ENCODE results near the gene TMEM130. TPM values are rescaled to one million over a fixed set of nuclear protein-coding genes. Genes with fewer than 3 reads are reported as not detected.
A peak's percentile ranks its signal among the peaks of the same experiment; 100 is the strongest.

TMEM130 gene
- total and polyA plus RNA-seq, 2 donors = 0.23 to 0.24 TPM

DNA sequence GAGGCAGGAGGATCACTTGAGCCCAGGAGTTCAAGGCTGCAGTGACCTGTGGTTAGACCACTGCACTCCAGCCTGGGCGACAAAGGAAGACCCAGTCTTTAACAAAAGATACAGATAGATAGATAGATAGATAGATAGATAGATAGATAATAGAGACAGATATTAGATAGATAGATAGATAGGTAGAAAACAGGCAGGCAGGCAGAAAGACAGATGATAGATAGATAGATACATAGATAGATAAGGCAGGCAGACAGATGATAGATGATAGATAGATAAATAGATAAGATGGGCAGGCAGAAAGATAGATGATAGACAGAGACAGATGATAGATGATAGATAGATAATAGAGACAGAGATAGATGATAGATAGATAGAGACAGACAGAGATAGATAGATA, 54.5 kb downstream of the TMEM130 start:
- H3K4me1 ChIP-seq (ENCODE audit: control insufficient read depth in 2 of 2, insufficient read depth in 2 of 2, low read length in 2 of 2) = no peaks in the 10 kb centered on the region
- peaks cover 3 to 10% of the 10 kb centered on the region in 2 donors for H3K9me3 ChIP-seq (ENCODE audit: control insufficient read depth in 2 of 2, insufficient read depth in 1 of 2, low read length in 1 of 2)
- H3K27me3 ChIP-seq (ENCODE audit: control insufficient read depth in 2 of 2, insufficient read depth in 1 of 2, low read length in 1 of 2) = peaks cover 0 to 2% of the 10 kb centered on the region in 2 donors
- WGBS = 96% methylated on average over 1 of the region's 1 CpG
- DNase-seq (ENCODE audit: low read depth in 6 of 9, low spot score in 9 of 9) = no peak
- no peak overlapping the region for H3K4me3 ChIP-seq (ENCODE audit: low read length in 2 of 2)
- no peaks in the 10 kb centered on the region for H3K36me3 ChIP-seq (ENCODE audit: control insufficient read depth in 2 of 2, insufficient read depth in 2 of 2, low read length in 1 of 2)
- no peak overlapping the region for H3K27ac ChIP-seq (ENCODE audit: low read depth in 1 of 2, low read length in 1 of 2)

DNA sequence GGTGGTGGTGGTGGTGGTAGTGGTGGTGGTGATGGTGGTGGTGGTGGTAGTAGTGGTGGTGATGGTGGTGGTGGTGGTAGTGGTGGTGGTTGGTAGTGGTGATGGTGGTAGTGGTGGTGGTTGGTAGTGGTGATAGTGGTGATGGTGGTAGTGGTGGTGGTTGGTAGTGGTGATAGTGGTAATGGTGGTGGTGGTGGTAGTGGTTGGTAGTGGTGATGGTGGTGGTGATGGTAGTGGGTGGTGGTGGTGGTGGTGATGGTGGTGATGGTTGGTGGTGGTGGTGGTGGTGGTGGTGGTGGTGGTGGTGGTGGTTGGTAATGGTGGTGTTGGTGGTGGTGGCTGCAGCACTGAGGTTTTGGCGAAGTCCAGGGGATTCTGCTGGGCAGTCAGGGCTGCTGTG, 58.5 kb downstream of the TMEM130 start:
- WGBS = 97% methylated on average over 1 of the region's 1 CpG
- H3K4me3 ChIP-seq (ENCODE audit: low read length in 2 of 2) = no peak overlapping the region
- no peaks in the 10 kb centered on the region for H3K4me1 ChIP-seq (ENCODE audit: control insufficient read depth in 2 of 2, insufficient read depth in 2 of 2, low read length in 2 of 2)
- H3K27me3 ChIP-seq (ENCODE audit: control insufficient read depth in 2 of 2, insufficient read depth in 1 of 2, low read length in 1 of 2) = peaks cover 0 to 2% of the 10 kb centered on the region in 2 donors
- H3K27ac ChIP-seq (ENCODE audit: low read depth in 1 of 2, low read length in 1 of 2) = no peak overlapping the region
- peaks cover 3 to 16% of the 10 kb centered on the region in 2 donors for H3K9me3 ChIP-seq (ENCODE audit: control insufficient read depth in 2 of 2, insufficient read depth in 1 of 2, low read length in 1 of 2)
- H3K36me3 ChIP-seq (ENCODE audit: control insufficient read depth in 2 of 2, insufficient read depth in 2 of 2, low read length in 1 of 2) = no peaks in the 10 kb centered on the region
- no peak for DNase-seq (ENCODE audit: low read depth in 6 of 9, low spot score in 9 of 9)

DNA sequence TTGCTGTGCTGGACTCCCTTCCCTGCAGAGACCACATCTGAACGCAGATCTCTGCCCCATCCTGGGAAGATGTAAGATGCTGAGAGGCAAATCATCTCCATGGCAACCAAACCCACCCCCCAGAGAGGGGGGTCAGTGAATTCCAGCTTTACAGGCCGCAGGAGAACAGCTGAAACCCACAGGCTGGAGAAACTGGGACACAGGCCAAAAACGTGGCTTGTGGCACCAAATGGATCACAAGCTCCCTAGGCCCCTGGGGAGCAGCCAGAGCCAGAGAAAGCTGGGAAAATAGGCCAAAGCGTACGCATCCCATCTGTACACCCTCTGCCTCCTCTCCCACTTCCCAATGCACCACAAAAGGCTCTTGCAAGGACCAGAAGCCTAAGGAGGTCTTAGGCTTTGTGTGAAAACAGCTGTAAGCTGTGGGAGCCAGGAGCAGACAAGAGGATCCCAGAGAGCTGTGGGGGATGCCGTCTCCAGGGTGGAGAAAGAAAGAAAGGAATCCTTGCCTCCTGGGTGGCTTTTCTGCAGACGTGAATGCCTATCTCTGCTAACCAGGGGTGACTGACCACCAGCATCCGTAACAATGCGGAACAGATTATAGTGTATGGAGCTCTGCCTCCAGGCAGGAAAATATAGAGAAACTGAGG, 59.5 kb downstream of the TMEM130 start:
- Histone ChIP-seq H3K36me3 (ENCODE audit: control insufficient read depth in 2 of 2, insufficient read depth in 2 of 2, low read length in 1 of 2) (no peaks in the 10 kb centered on the region), H3K4me3 (ENCODE audit: low read length in 2 of 2) (no peak overlapping the region), H3K27me3 (ENCODE audit: control insufficient read depth in 2 of 2, insufficient read depth in 1 of 2, low read length in 1 of 2) (no peaks in the 10 kb centered on the region), H3K9me3 (ENCODE audit: control insufficient read depth in 2 of 2, insufficient read depth in 1 of 2, low read length in 1 of 2) (peaks cover 3 to 16% of the 10 kb centered on the region in 2 donors), H3K27ac (ENCODE audit: low read depth in 1 of 2, low read length in 1 of 2) (no peak overlapping the region), H3K4me1 (ENCODE audit: control insufficient read depth in 2 of 2, insufficient read depth in 2 of 2, low read length in 2 of 2) (no peaks in the 10 kb centered on the region)
- WGBS = 89% methylated on average over 9 of the region's 9 CpGs
- no peak for DNase-seq (ENCODE audit: low read depth in 6 of 9, low spot score in 9 of 9)

DNA sequence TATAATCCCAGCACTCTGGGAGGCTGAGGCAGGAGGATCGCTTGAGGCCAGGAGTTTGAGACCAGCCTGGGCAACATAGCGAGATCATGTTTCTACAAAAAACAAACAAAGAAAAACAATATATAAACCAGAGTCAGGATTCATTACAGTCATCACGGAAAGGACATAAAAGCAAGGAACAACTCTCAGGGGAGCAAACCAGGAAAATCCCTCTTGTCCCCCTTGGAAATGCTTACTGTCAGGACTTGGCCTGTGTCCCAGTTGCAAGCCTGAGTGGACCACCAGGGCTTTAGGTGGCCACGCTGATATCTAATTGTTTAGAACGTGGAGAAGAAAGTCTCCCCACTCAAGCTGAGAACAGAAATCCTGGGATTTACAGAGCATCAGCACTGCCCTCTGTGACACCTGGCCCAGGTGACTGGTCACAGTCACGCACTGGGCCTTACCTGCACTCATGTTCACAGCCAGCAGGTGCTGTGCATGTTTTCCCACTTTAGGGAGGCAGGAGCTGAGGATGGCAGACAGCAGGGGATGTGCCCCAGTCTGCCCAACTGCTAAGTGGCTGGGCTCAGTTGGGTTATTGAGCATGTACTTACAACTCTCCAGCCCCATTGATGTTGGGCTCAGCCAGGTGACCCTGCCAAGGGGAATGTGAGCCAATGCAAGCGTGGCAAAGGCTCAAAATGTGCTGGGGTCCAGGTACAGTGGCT, 60.9 kb downstream of the TMEM130 start:
- Histone ChIP-seq H3K36me3 (ENCODE audit: control insufficient read depth in 2 of 2, insufficient read depth in 2 of 2, low read length in 1 of 2) (no peaks in the 10 kb centered on the region), H3K9me3 (ENCODE audit: control insufficient read depth in 2 of 2, insufficient read depth in 1 of 2, low read length in 1 of 2) (peaks cover 3 to 16% of the 10 kb centered on the region in 2 donors), H3K4me3 (ENCODE audit: low read length in 2 of 2) (no peak overlapping the region), H3K27ac (ENCODE audit: low read depth in 1 of 2, low read length in 1 of 2) (no peak overlapping the region), H3K27me3 (ENCODE audit: control insufficient read depth in 2 of 2, insufficient read depth in 1 of 2, low read length in 1 of 2) (no peaks in the 10 kb centered on the region), H3K4me1 (ENCODE audit: control insufficient read depth in 2 of 2, insufficient read depth in 2 of 2, low read length in 2 of 2) (no peaks in the 10 kb centered on the region)
- no peak for DNase-seq (ENCODE audit: low read depth in 6 of 9, low spot score in 9 of 9)
- 90% methylated on average over 7 of the region's 7 CpGs for WGBS

GRCh38 chr7:98807068-98808048, 62.5 kb downstream of the TMEM130 start:
- Histone ChIP-seq H3K27ac (ENCODE audit: low read depth in 1 of 2, low read length in 1 of 2) (no peak overlapping the region), H3K4me3 (ENCODE audit: low read length in 2 of 2) (no peak overlapping the region), H3K27me3 (ENCODE audit: control insufficient read depth in 2 of 2, insufficient read depth in 1 of 2, low read length in 1 of 2) (no peaks in the 10 kb centered on the region), H3K4me1 (ENCODE audit: control insufficient read depth in 2 of 2, insufficient read depth in 2 of 2, low read length in 2 of 2) (no peaks in the 10 kb centered on the region), H3K9me3 (ENCODE audit: control insufficient read depth in 2 of 2, insufficient read depth in 1 of 2, low read length in 1 of 2) (peaks cover 3 to 16% of the 10 kb centered on the region in 2 donors), H3K36me3 (ENCODE audit: control insufficient read depth in 2 of 2, insufficient read depth in 2 of 2, low read length in 1 of 2) (no peaks in the 10 kb centered on the region)
- DNase-seq (ENCODE audit: low read depth in 6 of 9, low spot score in 9 of 9) = no peak
- 87% methylated on average over 11 of the region's 11 CpGs for WGBS

DNA sequence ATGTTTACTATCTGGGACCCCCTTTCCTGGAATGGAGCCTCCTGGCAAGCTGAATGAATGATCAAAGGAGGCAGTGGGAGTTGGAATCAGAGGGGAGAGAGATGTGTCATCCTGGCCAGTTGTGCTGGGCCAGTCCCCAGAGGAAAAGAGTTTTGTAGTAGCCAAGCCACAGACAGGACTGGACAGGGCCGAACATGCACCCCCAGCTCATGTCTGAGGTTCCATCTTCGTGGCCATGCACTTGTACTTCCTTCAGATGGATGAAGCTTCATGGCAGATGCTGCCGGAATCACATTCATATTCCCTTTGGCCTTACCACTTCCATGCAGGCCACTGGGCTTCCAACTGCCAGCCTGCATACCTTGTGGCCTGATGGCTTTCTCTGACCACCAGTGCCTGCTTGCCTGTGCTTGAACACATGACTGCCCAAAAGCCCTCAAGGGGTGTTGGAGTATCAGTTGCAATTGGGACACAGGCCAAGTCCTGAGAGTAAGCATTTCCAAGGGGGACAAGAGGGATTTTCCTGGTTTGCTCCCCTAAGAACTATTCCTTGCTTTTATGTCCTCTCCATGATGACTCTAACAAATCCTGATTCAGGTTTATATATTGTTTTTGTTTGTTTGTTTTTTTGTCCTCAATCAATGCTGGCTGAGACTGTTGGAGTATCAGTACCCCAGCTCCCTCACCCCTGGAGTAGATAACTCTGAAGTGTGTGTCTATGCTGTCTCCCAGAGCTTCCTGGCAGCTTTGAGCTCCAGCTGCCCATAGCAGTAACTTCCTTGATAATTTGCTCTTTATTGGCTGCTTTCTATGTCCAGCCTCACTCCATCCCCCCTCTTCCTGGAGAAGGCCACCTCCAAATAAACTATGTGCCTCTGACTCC, 63.6 kb downstream of the TMEM130 start:
- Histone ChIP-seq H3K27ac (ENCODE audit: low read depth in 1 of 2, low read length in 1 of 2) (no peak overlapping the region), H3K4me1 (ENCODE audit: control insufficient read depth in 2 of 2, insufficient read depth in 2 of 2, low read length in 2 of 2) (no peaks in the 10 kb centered on the region), H3K27me3 (ENCODE audit: control insufficient read depth in 2 of 2, insufficient read depth in 1 of 2, low read length in 1 of 2) (no peaks in the 10 kb centered on the region), H3K36me3 (ENCODE audit: control insufficient read depth in 2 of 2, insufficient read depth in 2 of 2, low read length in 1 of 2) (no peaks in the 10 kb centered on the region), H3K9me3 (ENCODE audit: control insufficient read depth in 2 of 2, insufficient read depth in 1 of 2, low read length in 1 of 2) (peaks cover under 1 to 17% of the 10 kb centered on the region in 2 donors), H3K4me3 (ENCODE audit: low read length in 2 of 2) (no peak overlapping the region)
- WGBS = 86% methylated on average over 3 of the region's 3 CpGs
- no peak for DNase-seq (ENCODE audit: low read depth in 6 of 9, low spot score in 9 of 9)

DNA sequence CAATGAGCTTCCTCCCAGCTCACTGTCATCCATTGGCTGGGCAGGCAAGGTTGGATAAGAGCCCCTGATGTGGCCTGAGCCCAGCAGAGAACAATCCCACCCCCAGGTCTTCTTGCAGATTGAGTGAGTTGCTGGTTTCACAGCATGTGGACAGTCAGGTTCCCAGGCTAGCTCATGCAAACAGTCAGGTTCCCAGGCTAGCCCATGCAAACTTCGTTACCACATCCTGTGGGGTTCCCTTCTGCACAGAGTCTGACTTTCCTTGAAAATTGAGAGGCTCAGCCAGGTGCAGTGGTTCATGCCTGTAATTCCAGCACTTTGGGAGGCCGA, 67.1 kb downstream of the TMEM130 start:
- Histone ChIP-seq H3K36me3 (ENCODE audit: control insufficient read depth in 2 of 2, insufficient read depth in 2 of 2, low read length in 1 of 2) (no peaks in the 10 kb centered on the region), H3K27me3 (ENCODE audit: control insufficient read depth in 2 of 2, insufficient read depth in 1 of 2, low read length in 1 of 2) (no peaks in the 10 kb centered on the region), H3K4me3 (ENCODE audit: low read length in 2 of 2) (no peak overlapping the region), H3K9me3 (ENCODE audit: control insufficient read depth in 2 of 2, insufficient read depth in 1 of 2, low read length in 1 of 2) (peaks cover 0 to 4% of the 10 kb centered on the region in 2 donors), H3K4me1 (ENCODE audit: control insufficient read depth in 2 of 2, insufficient read depth in 2 of 2, low read length in 2 of 2) (no peaks in the 10 kb centered on the region), H3K27ac (ENCODE audit: low read depth in 1 of 2, low read length in 1 of 2) (no peak overlapping the region)
- 86% methylated on average over 2 of the region's 2 CpGs for WGBS
- no peak for DNase-seq (ENCODE audit: low read depth in 6 of 9, low spot score in 9 of 9)

GRCh38 chr7:98802088-98802780, 67.6 kb downstream of the TMEM130 start:
- WGBS = 3% methylated on average over 7 of the region's 7 CpGs
- H3K36me3 ChIP-seq (ENCODE audit: control insufficient read depth in 2 of 2, insufficient read depth in 2 of 2, low read length in 1 of 2) = no peaks in the 10 kb centered on the region
- H3K27ac ChIP-seq (ENCODE audit: low read depth in 1 of 2, low read length in 1 of 2) = no peak overlapping the region
- H3K9me3 ChIP-seq (ENCODE audit: control insufficient read depth in 2 of 2, insufficient read depth in 1 of 2, low read length in 1 of 2) = peaks cover 0 to 4% of the 10 kb centered on the region in 2 donors
- peak in 1 of 9 donors; percentile 3 for DNase-seq (ENCODE audit: low read depth in 6 of 9, low spot score in 9 of 9)
- no peak overlapping the region for H3K4me3 ChIP-seq (ENCODE audit: low read length in 2 of 2)
- H3K27me3 ChIP-seq (ENCODE audit: control insufficient read depth in 2 of 2, insufficient read depth in 1 of 2, low read length in 1 of 2) = no peaks in the 10 kb centered on the region
- no peaks in the 10 kb centered on the region for H3K4me1 ChIP-seq (ENCODE audit: control insufficient read depth in 2 of 2, insufficient read depth in 2 of 2, low read length in 2 of 2)
